Activated CD8-positive, alpha-beta memory T cell treated with anti-CD3 and anti-CD28 coated beads for 1 hour (primary cell): ENCODE data around the gene FANCD2OS.
"Not testable (repeated sequence)": the region's sequence is repeated elsewhere in the genome, so short reads cannot be mapped to it uniquely, and the experiment has no call there.

Experiments
- DNase-seq, 2 donors: peaks; one replicate each; pipeline ENCODE4 v3.0.0-alpha.2; 2020; ENCODE audit warnings: low read depth in 1 of 2; ENCODE audit errors: extremely low read depth in 1 of 2

The FANCD2OS gene

DNA sequence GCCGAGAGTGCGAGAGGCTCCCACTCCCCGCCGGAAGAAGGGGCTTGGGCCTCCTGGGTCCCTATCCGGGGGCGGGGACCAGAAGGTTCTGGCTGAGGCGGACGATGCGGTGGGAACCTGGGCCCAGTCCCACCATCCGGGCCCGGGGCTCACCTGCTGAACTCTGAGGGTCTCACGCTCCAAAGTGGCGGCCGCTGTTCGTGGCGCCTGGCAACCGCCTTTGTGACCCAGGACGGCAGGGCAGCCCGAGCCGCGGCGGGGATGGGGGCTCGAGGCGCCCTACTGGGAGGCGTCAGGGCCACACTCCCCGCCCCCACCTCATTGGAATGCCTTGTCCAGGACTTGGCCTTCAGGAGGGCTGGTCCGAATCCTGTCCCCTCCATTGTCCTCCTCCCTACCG lies at the start of gene FANCD2OS:
FANCD2OS (minus strand) TSS at position 165 of the 400 bp plus-strand sequence. CDS start 3,481 bp downstream, outside the sequence.
- DNase-seq: no peak

GRCh38 chr3:10157031-10157430 lies 49.0 kb upstream of the FANCD2OS start:
- no peak for DNase-seq

GRCh38 chr3:10155658-10156057 lies 47.6 kb upstream of the FANCD2OS start:
- DNase-seq: no peak

DNA sequence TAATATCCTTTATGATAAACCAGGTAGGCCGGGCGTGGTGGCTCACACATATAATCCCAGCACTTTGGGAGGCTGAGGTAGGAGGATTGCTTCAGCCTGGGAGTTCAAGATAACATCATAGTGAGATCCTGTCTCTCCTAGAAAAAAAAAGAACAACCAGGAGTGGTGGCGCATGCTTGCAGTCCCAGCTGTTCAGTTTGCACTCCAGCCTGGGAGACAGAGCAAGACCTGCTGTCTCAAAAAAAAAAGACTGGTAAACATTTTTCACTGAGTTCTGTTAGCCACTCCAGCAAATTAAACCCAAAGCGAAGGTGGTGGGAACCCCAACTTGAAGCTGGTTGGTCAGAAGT lies 47.0 kb upstream of the FANCD2OS start:
- no peak for DNase-seq

GRCh38 chr3:10154335-10155122 lies 46.5 kb upstream of the FANCD2OS start:
- no peak for DNase-seq

- DNase-seq: no peak
Measured at GRCh38 chr3:10150987-10151386, 42.9 kb upstream of the FANCD2OS start.

- DNase-seq: no peak
Measured at GRCh38 chr3:10149226-10149625, 41.2 kb upstream of the FANCD2OS start.

DNA sequence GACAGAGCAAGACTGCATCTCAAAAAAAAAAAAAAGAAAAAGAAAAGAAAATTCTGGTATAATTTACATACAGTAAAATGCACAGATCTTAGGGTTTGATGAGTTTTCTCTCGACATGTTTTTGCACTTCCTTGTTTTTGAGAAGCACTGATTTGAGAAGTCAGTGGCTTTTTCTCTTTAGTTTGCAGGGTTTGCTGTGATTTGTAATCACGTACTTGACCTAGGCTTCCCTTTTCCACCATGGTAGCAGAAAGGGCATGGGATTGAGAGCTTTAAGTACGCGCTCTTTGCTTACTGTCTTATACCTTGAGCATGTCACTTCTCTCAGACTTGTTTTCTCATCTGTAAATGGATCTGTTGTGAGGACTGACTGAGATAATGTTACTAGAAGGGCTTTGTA lies 37.6 kb upstream of the FANCD2OS start:
- no peak for DNase-seq

GRCh38 chr3:10142707-10143560 lies 34.9 kb upstream of the FANCD2OS start:
- DNase-seq: no peak

DNA sequence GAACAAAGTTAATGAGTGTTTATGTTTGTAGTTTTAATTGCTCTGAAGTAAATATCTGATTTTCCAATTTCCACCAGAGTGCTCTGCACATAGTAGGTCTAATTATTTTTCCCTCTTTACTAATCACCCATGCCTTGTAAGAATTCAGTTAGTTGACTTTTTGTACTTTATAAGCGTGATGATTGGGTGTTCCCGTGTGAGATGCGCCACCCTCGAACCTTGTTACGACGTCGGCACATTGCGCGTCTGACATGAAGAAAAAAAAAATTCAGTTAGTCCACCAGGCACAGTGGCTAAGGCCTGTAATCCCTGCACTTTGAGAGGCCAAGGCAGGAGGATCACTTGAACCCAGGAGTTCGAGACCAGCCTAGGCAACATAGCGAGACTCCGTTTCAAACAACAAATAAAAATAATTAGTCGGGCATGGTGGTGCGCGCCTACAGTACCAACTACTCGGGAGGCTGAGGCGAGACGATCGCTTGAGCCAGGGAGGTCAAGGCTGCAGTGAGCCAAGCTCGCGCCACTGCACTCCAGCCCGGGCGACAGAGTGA lies 33.0 kb upstream of the FANCD2OS start:
- DNase-seq: no peak

DNA sequence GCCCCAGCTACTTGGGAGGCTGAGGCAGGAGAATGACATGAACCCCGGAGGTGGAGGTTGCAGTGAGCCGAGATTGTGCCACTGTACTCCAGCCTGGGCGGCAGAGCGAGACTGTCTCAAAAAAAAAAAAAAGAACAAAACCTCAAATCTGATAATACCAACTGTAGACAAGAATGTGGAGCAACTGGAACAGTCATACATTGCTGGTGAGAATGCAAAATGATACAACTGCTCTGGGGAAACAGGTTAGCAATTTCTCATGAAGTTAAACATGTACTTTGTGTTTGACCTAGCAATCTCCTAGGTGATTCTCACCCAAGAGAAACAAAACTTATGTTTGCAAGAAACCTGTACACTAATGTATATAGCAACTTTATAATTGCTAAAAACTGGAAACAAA lies 29.1 kb upstream of the FANCD2OS start:
- DNase-seq: no peak

- DNase-seq: no peak
Measured at GRCh38 chr3:10136426-10137005, 28.5 kb upstream of the FANCD2OS start.

- DNase-seq: not testable (repeated sequence)
Measured at GRCh38 chr3:10135872-10136271, 27.8 kb upstream of the FANCD2OS start.

GRCh38 chr3:10122724-10123123 lies 14.7 kb upstream of the FANCD2OS start:
- DNase-seq: no peak

DNA sequence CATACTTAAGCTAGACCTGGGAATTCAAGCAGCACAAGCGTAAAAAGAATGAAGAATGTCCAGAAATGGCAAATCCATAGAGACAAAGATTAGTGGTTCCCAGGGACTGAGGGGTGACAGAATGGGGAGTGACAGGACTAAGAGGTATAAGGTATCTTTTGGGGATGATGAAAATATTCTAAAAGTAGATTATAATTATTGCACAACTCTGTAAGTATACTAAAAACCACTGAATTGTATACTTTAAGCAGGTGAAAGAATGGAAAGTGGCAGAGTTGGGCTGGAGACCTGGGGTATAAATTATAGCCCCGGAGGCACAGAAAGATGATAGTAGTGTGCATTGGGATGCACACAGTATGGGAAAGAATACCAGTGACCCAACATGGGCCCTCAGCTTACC lies 13.0 kb upstream of the FANCD2OS start:
- DNase-seq: no peak

GRCh38 chr3:10119376-10119775 lies 11.3 kb upstream of the FANCD2OS start:
- DNase-seq: no peak

DNA sequence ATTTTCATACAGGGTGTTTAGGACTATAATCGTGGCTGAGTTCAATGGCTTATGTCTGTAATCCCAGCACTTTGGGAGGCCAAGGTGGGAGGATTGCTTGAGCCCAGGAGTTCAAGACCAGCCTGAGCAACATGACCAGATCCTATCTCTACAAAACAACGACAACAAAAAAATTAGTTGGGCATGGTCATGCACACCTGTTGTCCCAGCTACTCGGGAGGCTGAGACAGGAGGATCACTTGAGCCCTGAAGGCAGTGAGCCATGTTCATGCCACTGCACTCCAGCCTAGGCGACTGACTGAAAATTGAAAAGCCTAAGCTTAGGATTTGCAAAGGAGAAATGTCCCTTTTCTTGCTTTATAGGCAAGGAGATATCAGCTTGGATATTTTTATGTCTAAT lies 8.9 kb upstream of the FANCD2OS start:
- no peak for DNase-seq

GRCh38 chr3:10116138-10116460 lies 8.0 kb upstream of the FANCD2OS start:
- DNase-seq: no peak

DNA sequence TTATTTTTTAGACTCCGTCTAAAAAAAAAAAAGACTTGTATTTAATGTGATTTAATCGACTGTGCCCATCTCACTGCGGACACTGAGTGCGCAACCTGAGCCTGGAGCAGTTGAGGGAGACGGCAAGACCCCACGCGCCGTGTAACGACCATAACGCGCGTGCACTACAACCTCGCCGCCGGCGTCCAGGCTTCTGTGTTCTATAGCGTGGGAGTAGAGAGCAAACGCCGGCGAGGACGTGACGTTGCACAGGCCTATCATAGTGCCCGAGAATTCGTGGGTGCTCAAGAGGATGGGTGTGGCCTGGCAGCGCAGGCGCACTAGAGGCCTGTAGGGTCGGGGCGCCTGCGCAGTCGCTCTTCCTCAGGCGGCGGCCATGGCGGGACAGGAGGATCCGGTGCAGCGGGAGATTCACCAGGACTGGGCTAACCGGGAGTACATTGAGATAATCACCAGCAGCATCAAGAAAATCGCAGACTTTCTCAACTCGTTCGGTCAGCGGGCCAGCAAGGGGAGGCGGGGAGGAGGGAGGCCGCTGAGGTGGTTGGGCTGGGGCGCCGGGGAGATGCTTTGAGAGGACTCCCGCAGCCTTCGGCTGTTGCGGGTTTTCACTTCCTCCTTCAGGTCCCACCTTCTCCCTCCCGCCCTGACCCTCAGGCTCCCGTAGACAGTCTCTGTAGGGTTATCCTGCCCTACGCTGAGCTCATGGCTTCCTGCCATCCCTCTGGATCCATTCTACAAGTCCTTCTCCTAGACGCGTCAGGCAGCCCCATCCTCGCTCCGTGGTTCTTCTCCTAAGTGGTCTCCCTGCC lies 7.5 kb upstream of the FANCD2OS start, which contains the start of gene BRK1:
BRK1 (plus strand) TSS at position 350 of the 812 bp plus-strand sequence; CDS start at position 377, 27 bp downstream.
- peak; percentile 85 to 88 for DNase-seq

- no peak for DNase-seq
Measured at GRCh38 chr3:10106919-10107318, 1.1 kb downstream of the FANCD2OS start.

GRCh38 chr3:10099041-10099440 lies 9.0 kb downstream of the FANCD2OS start:
- no peak for DNase-seq
